H4 (cell line): ENCODE data around the gene CLPX. TPM values are rescaled to one million over a fixed set of nuclear protein-coding genes. Genes with fewer than 3 reads are reported as not detected.
"Not testable (repeated sequence)": the region's sequence is repeated elsewhere in the genome, so short reads cannot be mapped to it uniquely, and the experiment has no call there.

Experiments
- DNase-seq: peaks from one replicate; pipeline ENCODE4 v3.0.0-alpha.2; 2015; ENCODE audit warnings: low spot score
- total RNA-seq: library from RNA; depleted of rRNA; stranded (reverse); fragments of >200 nt; shearing (Covaris generic); gene quantifications from 2 replicates; pipeline ENCODE4 v1.2.3, GENCODE V29; 2014

The CLPX gene
- total RNA-seq, 1 experiment from 2014 or later = 17.5 TPM

DNA sequence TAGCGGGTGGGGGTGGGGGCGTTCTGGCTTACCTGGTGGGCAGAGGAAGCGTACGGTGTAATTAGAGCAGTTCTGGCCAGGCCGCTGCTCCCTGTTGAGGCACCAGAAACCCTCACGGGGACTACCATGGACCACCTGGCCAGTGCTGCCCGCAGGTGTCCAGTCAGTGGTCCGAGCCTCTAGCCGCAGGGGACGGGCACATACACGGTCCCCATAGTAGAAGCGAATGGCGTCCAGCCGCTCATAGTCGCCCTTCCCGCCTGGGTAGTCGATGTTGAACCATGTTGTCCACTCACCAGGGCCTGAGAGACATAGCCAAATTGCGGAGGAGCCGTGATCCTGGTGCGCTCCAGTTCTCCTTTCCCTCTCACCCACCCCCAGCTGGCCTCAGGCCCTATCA is 21.6 kb upstream of the CLPX start:
- DNase-seq = no peak

DNA sequence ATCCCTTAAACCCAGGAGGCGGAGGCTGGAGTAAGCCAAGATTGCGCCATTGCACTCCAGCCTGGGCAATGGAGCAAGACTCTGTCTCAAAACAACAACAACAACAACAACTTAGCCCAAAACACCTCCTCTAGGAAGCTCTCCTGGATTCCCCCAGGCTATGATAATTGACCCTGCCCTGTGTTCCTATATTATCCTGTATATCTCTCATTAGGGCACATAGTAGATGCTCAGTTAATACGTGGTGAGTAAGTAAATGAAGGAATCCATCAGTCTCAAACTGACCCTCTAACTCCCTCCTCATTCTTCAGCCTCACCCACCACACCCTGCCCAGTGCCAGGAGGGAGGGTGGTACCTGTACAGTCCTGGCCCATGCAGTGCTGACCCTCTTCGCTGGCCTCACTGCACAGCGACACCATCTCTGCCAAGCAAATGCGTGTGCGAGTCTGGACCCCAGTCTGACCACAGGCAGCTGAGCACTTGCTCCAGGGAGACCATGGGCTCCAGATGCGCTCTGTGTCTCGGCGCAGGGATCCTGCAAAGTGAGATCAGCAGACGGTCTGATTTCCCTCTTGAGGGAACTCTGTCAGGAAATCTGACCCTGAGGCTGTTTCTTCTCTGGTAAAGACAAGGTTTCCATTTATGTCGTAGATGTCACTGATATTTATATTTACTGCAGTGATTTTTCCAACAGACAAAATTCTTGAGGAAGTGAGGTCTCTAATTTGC is 20.0 kb upstream of the CLPX start:
- no peak for DNase-seq

DNA sequence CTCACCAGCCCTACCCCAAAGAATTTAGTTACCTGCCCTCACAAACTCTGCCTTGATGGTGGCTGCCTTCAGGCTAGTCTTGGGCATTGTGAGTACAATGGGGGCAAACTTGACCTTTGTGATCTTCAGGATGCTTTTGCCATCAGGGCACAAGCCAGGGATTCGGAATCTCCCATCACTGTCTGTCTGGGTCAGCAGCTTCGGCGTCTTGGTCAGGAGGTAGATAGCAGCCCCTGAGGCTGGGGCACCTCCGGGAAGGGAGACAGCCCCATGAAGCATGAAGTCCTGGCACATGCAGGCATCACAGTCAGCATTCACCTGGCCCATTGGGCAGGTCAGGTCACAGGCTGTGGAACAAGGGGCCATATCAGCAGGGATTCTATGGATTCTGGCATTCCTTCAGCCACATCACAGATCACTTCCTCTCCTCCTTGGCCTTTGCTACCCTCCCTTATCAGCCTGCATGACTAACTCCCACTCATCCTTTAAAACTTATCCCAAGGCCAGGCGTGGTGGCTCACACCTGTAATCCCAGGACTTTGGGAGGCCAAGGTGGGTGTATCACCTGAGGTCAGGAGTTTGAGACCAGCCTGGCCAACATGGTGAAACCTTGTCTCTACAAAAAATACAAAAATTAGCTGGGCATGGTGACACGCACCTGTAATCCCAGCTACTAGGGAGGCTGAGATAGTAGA is 19.2 kb upstream of the CLPX start:
- no peak for DNase-seq

DNA sequence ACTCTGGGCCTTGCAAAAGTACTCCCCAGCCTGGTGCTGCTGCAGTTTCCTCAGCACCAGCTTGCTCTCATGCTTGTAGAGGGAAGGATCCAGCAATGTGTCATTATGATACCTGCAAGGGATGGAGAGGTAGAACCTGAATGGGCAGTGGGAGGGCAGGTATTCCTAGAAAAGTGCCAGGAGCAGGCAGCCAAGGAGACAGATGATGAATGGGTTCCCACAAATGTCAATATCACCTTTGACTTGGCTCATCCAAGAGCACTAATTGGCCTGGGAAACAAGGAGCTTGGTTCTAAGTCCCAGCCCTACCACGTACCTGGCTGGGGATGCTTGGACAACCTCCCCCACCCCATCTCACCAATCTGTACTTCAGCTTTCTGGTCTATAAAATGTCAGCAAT is 16.8 kb upstream of the CLPX start:
- DNase-seq = no peak

DNA sequence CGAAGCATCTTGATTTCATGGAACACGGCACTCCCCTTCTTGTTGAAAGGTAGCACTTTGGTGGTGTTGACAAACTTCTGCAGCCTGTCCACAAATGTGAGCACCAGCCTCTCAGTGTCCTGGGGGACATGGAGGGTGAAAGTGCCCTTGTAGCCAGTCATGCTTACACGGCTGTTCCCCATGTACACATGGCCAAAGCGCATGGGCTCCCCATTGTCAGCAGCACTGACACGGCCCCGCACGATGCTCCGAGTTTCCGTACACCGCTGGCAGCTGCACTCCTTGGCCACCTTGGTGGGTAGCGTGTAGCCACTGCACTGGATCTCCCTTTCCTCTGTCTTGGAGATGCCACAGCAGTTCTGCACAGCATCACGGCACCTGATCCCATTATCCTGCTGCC is 13.4 kb upstream of the CLPX start:
- DNase-seq = no peak

DNA sequence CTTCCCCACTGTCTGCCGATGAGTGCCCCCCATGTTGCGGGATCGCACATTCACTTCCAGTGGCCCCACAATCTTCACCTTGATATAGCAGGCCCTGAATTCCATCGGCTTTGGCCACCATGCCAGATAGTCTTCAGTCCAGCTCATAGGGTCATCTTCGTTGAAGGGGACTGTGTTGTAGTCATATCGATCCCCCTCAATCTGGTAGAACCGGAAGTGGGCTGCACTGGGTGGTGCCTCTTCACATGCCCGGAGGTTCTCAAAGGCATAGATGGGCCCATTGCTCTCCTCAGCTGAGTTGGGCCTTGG is 12.1 kb upstream of the CLPX start:
- DNase-seq = no peak

DNA sequence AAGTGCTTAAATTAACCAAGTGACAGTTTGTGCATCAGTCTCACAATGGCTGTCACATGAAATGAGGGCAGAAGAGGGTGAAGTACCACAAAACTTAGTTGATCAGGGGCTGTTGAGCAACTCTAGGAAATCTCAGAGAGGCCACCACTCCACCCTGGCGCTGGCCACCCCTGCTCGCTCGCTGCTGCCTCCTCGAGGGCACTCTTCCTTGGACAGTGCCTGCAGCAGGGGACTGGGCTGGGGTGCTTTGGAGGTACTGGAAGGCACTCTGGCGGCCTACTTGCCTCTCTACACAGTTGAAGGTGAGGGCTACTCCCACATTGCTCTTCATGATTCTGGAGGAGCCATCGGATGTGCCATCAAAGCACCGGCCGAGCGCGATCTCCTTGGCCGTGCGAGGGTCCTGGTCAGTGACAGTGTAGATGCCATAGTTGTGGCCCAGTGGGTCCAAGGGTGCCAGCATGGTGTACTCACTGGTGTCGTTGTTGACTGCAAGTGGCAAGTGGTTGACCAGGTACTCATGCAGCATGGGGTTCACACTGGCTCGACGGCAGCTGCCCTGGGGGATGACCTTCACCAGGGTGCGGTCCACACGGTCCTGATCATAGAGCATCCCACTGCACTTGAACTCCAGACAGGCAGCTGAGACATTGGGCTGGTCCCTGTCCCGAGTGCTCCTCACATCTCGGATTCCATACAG is 11.6 kb upstream of the CLPX start:
- no peak for DNase-seq

DNA sequence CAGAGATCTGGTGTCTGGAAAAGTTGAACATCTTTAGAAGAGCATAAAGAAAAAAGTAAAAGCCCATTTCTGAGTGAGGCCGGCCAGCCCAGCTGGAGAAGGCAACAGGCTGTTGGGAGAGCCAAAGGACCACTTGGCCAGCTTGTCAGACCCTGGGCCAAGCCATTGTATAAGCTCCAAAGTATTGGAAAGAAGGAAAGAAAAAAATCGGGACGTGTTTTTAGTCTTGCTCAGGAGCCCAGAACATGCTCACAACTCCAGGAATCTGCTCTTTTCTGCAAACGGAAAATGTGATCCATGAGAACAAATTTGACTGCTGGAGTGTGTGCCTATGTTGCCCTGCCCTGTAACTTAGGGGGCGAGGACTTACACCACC is 10.4 kb upstream of the CLPX start:
- DNase-seq = no peak

DNA sequence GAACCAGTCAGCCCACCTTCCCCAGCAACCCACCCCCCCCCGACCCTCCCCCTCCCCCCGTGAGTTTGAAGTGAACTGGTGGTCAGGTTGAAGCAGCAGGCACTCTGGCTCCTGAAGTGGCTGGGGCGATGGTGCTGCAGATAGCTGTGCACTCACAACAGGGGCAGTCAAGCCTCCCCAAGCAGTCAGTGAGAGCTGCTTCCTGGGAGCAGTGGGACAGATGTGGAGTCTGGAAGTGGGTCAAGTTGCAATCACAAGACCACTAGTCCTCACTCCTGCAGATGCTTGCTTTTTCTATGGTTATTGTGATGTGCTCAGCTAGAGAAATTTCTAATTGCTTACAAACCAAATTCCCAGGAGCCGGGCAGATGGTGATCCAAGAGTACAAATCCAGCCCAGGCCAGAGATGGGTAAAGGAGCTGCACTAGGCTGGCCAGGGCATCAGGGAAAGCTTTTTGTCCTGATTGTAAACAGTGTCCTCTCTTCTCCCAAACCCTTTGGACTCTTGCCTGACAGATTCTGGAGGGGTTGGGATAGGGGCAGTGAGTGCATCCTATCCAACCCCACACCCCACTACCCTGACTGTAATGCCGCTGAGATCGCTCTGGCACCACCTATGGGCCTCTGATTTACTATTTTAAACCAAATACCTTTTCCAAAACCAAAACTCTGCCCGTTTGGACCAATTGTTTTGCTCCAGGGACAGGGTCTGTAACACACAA is 9.8 kb upstream of the CLPX start:
- DNase-seq = no peak

DNA sequence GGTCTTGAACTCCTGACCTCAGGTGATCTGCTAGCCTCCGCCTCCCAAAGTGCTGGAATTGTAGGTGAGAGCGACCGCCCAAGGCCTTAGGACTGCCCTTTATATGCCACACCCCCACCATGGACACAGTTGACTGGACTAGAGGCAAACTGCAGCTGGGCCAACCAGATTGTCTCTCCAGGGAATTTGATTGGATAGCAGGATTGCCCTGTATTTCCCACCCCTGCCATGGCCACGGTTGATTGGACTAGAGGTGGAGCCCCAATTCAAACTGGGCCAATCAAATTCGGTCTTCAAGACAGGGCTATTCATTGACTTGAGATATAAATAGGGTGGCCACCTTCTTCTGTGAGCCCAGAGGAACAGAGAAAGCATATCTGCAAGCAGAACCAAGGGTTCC is 6.9 kb upstream of the CLPX start:
- DNase-seq = no peak

DNA sequence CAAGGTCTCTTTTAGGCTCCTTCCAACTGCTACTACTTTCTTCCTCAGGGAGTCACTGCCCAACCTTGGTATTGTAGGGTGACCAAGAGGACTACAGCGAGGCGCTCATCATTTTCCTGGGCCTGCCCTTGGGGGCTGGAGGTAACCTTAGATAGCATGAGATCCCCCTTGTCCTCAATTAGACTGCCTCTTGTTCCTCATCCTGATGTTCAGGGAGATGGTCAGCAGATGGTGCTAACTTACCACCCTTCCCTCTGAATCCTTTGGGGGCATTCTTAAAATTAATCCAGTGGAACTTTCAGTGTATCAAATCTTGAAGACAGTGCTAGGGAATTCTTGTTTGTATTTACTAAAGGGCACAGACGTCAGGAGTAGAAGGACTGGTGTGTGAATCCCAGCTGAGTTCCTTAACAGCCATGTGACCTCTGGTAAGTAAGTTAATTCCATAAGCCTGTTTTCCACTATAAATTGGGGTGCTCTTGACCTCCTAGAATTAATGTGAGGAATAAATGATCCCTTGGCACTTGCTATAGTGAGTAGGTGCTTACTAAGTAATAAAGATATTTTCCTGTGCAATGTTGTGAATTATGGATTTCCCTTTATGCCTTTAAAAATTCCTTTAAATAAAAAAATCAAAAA is 4.1 kb upstream of the CLPX start:
- DNase-seq = no peak

DNA sequence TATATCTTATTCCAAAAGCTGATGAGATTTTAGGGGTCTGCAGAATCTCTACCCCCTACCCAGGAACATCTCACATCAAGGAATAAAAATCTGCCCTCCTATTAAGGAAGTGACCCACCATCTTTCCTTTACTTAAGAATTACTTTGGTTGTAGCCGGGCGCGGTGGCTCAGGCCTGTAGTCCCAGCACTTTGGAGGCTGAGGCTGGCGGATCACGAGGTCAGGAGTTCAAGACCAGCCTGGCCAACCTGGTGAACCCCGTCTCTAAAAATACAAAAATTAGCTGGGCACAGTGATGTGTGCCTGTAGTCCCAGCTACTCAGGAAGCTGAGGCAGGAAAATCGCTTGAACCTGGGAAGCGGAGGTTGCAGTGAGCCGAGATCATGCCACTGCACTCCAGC is 3.3 kb upstream of the CLPX start:
- not testable (repeated sequence) for DNase-seq

DNA sequence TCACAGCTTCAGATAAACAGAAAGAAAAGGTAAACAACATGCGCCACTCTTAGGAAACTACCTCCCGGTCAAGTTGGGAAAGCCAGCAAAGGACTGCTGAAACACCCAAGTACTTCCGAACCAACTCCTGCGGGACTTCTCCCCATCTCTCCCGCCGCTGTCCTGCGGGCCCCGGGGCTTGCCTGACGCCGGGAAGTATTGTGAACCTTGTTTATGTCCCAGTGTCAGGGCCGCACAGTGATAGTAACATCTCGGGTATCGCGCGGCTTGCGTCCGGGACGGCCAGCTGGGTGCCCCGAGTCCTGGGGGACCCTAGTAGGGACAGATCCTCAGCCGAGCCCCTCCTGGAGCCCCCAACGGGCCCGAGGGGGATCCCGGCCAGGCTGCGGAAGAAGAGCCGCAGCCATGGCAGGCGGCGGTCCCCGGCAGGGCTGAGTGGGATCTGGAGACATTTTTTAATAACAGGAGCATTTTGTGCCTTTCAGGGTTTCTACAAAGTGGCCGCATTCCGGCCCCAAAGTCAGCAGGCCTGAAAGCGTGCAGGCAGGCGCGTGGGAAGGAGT is 756 bp downstream of the CLPX start:
- peak; percentile 32 for DNase-seq

DNA sequence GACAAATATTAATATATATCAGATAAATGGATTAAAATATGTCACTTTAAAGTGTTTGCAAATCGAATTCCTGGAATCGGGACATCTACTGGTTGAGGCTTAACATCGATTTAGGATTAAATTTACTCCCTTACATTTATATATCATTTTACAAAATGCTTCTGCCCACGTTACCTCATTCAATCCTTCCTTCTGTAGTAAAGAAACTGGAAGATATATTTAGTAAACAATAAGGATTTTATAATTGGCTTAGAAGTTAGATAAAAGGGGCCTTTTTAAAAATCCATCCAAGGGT is 1.3 kb downstream of the CLPX start:
- DNase-seq = no peak

DNA sequence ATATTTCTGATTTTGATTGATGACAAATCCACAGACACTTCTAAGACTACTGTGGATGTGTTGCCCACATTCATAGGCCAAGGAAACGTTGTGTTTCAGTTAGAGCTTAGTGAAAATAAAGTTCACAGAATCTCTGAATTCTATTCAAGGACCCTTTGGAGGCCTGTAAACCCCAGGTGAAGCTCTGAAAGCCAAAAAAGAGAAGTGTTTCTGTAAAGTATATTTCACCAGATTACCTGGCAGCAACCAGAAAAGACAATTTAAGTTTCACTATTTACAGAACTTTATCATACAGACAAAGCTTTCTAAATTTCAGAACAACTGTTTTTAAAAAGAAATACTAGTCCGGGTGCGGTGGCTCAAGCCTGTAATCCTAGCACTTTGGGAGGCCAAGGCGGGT is 2.6 kb downstream of the CLPX start:
- no peak for DNase-seq

DNA sequence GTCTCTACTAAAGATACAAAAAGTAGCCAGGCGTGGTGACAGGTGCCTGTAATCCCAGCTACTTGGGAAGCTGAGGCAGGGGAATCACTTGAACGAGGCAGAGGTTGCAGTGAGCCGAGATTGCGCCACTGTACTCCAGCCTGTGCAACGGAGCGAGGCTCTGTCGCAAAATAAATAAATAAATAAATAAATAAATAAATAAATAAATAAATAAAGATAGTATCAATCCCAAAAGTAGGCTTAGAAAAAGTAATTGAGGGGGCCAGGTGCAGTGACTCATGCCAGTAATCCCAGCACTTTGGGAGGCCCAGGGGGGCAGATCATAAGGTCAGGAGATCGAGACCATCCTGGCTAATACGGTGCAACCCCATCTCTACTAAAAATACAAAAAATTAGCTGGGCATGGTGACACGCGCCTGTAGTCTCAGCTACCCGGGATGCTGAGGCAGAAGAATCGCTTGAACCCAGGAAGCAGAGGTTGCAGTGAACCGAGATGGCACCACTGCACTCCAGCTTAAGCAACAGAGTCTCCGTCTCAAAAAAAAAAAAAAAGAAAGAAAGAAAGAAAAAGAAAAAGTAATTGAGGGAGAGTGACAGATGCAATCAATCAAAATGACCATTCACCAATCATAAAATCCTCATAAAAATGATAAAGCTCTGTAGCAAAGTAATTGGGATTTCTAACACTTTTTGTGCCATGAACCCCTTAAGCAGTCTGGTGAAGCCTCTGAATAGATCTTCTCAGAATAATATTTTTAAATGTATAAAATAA is 3.4 kb downstream of the CLPX start:
- DNase-seq = not testable (repeated sequence)

DNA sequence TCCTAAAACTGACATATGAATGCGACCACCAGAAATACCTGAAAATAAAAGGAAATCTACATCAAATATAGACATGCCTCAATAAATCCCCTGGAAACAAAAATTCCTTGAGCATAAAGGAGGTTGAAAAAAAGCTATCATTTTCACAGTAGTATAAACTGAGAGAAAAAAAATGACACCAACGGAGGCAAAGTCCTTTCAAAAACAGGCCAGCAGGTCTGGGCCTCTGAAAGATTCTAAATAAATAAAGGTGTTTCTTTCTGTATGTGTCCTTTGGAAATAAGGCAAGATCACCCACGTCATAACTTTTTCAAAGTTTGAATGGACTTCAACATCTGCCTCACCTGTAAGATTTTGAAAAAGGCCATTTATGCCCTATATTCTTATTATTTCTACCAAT is 5.0 kb downstream of the CLPX start:
- DNase-seq = no peak

DNA sequence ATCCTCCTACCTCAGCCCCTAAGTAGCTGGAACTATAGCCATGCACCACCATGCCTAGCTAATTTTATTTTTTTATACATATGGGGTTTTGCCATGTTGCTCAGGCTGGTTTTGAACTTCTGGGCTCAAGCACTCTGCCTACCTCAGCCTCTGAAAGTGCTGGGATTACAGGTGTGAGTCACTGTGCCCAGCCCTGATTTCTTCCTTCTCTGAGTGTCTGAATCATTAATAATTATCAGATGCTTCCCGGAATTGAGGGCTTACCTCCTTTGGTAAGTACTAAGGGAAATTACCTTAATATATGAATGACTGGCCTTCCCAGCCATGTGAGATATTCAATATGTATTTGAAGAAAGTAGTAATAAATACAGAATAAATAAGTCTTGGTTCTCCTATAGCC is 7.2 kb downstream of the CLPX start:
- no peak for DNase-seq

DNA sequence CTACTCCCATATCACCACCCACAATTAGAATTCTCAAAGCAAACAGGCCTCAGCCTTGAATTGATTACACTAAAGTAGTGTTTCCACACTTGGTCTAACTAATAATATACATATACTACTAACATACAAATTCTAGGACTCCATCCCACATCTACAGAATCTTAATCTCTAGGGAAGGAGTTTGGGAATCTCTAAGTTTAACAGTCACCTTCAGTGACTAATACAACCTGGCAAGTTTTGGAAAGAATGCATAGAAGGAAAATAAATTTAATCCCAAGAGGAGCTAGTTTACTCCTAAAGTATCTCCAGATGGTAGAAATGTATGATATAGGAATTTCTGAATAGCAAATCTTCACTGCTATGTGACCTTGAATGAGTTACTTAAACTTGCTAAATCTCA is 9.1 kb downstream of the CLPX start:
- DNase-seq = no peak

DNA sequence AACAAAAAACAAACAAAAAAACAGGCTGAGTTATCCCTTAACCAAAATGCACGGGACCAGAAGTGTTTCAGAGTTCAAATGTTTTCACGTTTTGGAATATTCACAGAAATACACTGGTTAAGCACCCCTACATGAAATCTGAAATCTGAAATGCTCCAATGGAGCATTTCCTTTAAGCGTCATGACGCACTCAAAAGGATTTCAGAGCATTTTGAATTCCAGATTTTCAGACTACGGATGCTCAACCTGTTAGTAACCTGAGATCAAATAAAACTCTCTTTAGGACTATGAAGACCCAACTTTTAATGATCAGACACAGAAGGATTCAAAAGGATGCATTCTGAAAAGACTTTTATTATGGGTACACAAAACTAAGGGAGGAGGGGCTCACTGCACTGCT is 9.6 kb downstream of the CLPX start:
- DNase-seq = no peak

DNA sequence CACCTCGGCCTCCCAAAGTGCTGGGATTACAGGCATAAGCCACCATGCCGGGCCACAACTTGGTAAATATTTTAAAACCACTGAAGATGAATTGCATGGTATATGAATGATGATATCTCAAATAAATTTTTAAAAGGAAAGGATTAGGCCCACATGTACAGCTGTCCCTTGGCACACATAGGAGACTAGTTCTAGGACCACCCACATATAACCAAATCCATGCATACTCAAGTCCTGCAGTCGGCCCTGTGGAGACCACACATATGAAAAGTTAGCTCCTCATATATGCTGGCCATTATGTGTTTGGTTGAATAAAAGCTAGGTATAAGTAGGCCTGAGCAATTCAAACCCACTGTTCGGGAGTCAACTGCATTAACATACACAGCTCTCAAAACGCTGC is 10.6 kb downstream of the CLPX start:
- no peak for DNase-seq
